ENCODE measurements around the gene ZMYM3. TPM values are rescaled to one million over a fixed set of nuclear protein-coding genes. Genes with fewer than 3 reads are reported as not detected.

ZMYM3 gene
- total and polyA plus RNA-seq, 8 donors, result 4.5 to 15.9 (median 9.9) TPM

DNA sequence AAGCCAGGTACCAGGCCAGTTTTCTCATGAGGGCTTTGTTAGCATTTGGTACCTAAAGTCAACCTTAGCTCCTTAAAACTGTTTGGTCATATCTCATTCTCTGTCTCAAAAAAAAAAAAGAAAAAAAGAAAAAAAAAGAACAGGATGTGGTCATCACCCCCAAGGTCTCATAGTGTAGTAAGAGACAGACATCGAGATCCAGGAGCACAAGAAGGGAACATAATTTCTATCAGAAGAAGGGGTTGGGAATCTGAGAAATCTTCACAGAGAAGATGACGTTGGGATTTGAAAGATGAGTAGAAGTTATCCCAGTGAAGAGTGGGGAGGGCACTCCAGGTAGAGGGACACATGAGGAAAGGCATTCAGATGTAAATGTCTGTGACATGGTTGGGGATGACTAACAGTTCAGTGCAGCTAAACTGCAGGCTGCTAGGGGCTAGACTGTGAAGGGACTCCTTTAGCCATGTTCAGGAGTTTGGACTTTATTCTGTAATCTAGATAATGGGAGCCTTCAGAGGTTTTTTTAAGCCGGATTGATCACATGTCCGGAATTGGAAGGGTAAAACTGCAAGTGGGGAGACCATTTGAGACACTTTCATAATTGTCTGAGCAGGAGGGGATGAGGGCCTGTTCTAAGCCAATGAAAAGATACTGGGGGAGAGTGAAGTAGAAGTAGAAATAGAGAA is 57.8 kb downstream of the ZMYM3 start:
- WGBS, 2 donors, result 57 to 63% methylated on average over 4 of the region's 4 CpGs
- no peak for FAIRE-seq
- H3K4me3 ChIP-seq, result no peak overlapping the region

DNA sequence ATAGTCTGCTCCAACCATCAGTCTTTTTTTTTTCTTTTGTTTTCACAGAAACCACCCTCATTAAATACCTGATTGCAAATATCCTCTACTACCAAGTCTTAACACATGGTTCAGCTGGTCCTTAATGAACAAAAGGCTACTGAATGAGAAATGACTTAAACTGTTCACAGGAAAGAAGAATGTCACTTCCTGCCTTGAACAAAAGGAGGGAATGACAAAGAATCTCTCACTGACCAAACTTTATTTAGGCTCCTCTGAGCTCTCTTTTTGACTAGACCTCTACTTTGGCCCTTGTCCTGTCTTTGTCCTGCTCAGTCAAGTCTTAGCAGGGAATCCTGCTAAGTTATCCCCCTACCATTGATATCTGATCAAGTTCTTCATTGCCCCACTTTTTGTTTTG is 62.7 kb downstream of the ZMYM3 start:
- Histone ChIP-seq H3K27ac (no peak overlapping the region), H3K27me3 (no peaks in the 10 kb centered on the region), H3K36me3 (no peaks in the 10 kb centered on the region), H3K9me3 (no peaks in the 10 kb centered on the region), H3K4me1 (no peaks in the 10 kb centered on the region), H3K4me3 (no peak overlapping the region)
- FAIRE-seq (no peak), ATAC-seq (no peak), DNase-seq (no peak)
- intact Hi-C loops (cut with DNase I), result no loop called here
- TF ChIP-seq, protein P1, sequence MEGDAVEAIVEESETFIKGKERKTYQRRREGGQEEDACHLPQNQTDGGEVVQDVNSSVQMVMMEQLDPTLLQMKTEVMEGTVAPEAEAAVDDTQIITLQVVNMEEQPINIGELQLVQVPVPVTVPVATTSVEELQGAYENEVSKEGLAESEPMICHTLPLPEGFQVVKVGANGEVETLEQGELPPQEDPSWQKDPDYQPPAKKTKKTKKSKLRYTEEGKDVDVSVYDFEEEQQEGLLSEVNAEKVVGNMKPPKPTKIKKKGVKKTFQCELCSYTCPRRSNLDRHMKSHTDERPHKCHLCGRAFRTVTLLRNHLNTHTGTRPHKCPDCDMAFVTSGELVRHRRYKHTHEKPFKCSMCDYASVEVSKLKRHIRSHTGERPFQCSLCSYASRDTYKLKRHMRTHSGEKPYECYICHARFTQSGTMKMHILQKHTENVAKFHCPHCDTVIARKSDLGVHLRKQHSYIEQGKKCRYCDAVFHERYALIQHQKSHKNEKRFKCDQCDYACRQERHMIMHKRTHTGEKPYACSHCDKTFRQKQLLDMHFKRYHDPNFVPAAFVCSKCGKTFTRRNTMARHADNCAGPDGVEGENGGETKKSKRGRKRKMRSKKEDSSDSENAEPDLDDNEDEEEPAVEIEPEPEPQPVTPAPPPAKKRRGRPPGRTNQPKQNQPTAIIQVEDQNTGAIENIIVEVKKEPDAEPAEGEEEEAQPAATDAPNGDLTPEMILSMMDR (IDR thresholded peaks at IDR 0.05), result no peak

More for the DNA sequence above, 57.8 kb downstream of the ZMYM3 start:
- no peaks in the 10 kb centered on the region for H3K9me3 ChIP-seq
- TF ChIP-seq, protein P1 (IDR thresholded peaks at IDR 0.05), result no peak
- no peaks in the 10 kb centered on the region for H3K36me3 ChIP-seq
- DNase-seq (no peak), ATAC-seq (no peak)
- no peaks in the 10 kb centered on the region for H3K4me1 ChIP-seq
- no peak overlapping the region for H3K27ac ChIP-seq
- no peaks in the 10 kb centered on the region for H3K27me3 ChIP-seq
- intact Hi-C loops (cut with DNase I), result no loop called here

Other genes starting within 250 kb of the ZMYM3 start
- 10 to 100 TPM; 17.1 to 31.3 (median 23.5) TPM for gene SNX12, start 185.8 kb downstream of the ZMYM3 start, total RNA-seq
- 10 to 100 TPM in 1 of 2 donors, 1 to 10 TPM in 1; 9.8 to 16.1 TPM for gene SNX12, start 185.8 kb downstream of the ZMYM3 start, polyA plus RNA-seq
- 10 to 100 TPM in 5 of 6 donors, 1 to 10 TPM in 1; 8.9 to 20.0 (median 14.6) TPM for gene FOXO4, start 158.3 kb downstream of the ZMYM3 start, total RNA-seq
- 1 to 10 TPM; 7.5 to 8.5 TPM for gene FOXO4, start 158.3 kb downstream of the ZMYM3 start, polyA plus RNA-seq
- gene CXorf65, start 147.4 kb downstream of the ZMYM3 start, total RNA-seq, result not detected
- gene CXorf65, start 147.4 kb downstream of the ZMYM3 start, polyA plus RNA-seq, result not detected
- gene IL2RG, start 142.6 kb downstream of the ZMYM3 start, total RNA-seq, result 1 to 10 TPM in 4 of 6 donors, under 1 TPM in 2; 0.19 to 4.4 (median 1.8) TPM
- 1 to 10 TPM; 1.1 to 1.3 TPM for gene IL2RG, start 142.6 kb downstream of the ZMYM3 start, polyA plus RNA-seq
- 10 to 100 TPM; 12.2 to 25.7 (median 18.8) TPM for gene MED12, start 135.5 kb downstream of the ZMYM3 start, total RNA-seq
- 10 to 100 TPM; 12.8 to 15.9 TPM for gene MED12, start 135.5 kb downstream of the ZMYM3 start, polyA plus RNA-seq
- under 1 TPM; 0.04 to 0.56 (median 0.21) TPM for gene NLGN3, start 109.3 kb downstream of the ZMYM3 start, total RNA-seq
- under 1 TPM; 0.11 to 0.33 TPM for gene NLGN3, start 109.3 kb downstream of the ZMYM3 start, polyA plus RNA-seq
- 10 to 100 TPM; 48.2 to 70.6 (median 56.2) TPM for gene GJB1, start 30.9 kb downstream of the ZMYM3 start, total RNA-seq
- gene GJB1, start 30.9 kb downstream of the ZMYM3 start, polyA plus RNA-seq, result 10 to 100 TPM; 40.1 to 63.4 TPM
- gene NONO, start 29.5 kb upstream of the ZMYM3 start, total RNA-seq, result 100 to 1,000 TPM; 137 to 215 (median 178) TPM
- gene NONO, start 29.5 kb upstream of the ZMYM3 start, polyA plus RNA-seq, result 100 to 1,000 TPM in 1 of 2 donors, 10 to 100 TPM in 1; 72.0 to 110 TPM
- under 1 TPM; 0.13 to 0.58 (median 0.27) TPM for gene ITGB1BP2, start 47.6 kb upstream of the ZMYM3 start, total RNA-seq
- 1 to 10 TPM; 1.1 to 2.0 TPM for gene ITGB1BP2, start 47.6 kb upstream of the ZMYM3 start, polyA plus RNA-seq
- gene TAF1, start 112.2 kb upstream of the ZMYM3 start, total RNA-seq, result 10 to 100 TPM; 13.5 to 23.2 (median 17.0) TPM
- 10 to 100 TPM in 1 of 2 donors, 1 to 10 TPM in 1; 9.8 to 11.8 TPM for gene TAF1, start 112.2 kb upstream of the ZMYM3 start, polyA plus RNA-seq